K562 (cell line): ENCODE data around the gene RRP9. TPM values are rescaled to one million over a fixed set of nuclear protein-coding genes. Genes with fewer than 3 reads are reported as not detected.

ENCODE experiments used
- ATAC-seq: fragments of 200-7000 bp; cut with Tn5 transposase; 3 replicates; pipeline ENCODE4 v1.9.1; 2020; ENCODE audit warnings: moderate library complexity
- BruUV-seq: library from RNA; stranded (reverse); fragments of 400-500 nt; replicated peaks from 2 replicates; lab custom pipeline; 2021; lab: Mats Ljungman, UMichigan
- CTCF ChIA-PET: fragments of 300-600 bp; formaldehyde crosslinking; extraction: SDS; loops from one replicate; lab custom pipeline; 2021; ENCODE audit warnings: low intra/inter-chr PET ratio; lab: Yijun Ruan, JAX
- POLR2A ChIA-PET: fragments of 300-600, 350-650 bp; sonication (Branson Sonifier 250); formaldehyde crosslinking; extraction: SDS; loops from one replicate; lab custom pipeline; 2021; ENCODE audit warnings: antibody characterized with exemption, inconsistent platforms; lab: Yijun Ruan, JAX
- DNase-seq, 4 experiments: peaks; one replicate each; pipeline versions ENCODE4 v3.0.0 to v3.0.0-alpha.2; 2011 to 2018; ENCODE audit warnings: low spot score in 3 of 4, mixed read lengths in 3 of 4; ENCODE audit errors: extremely low read depth in 1 of 4
- FAIRE-seq: peaks from 2 replicates; lab custom pipeline; 2011; peaks lifted over from hg19 to GRCh38; lab: Jason Lieb, UNC
- H2AFZ ChIP-seq: 2 replicates; pipeline ENCODE4 v1.6.0; 2011; ENCODE audit warnings: low read depth, low read length, control low read depth, inconsistent platforms
- H3K27ac ChIP-seq: fragments of 200-600 bp; 3 replicates; pipeline ENCODE4 v1.8.0; 2011; ENCODE audit warnings: low read depth, mild to moderate bottlenecking, control low read depth, inconsistent platforms, low read length, moderate library complexity, mixed read lengths; ENCODE audit errors: extremely low read depth
- H3K27me3 ChIP-seq, 2 experiments: fragments of 300-600 bp in 1 of 2; 2 replicates in 1 of 2; 3 replicates in 1 of 2; pipeline versions ENCODE4 v1.6.0 to v1.8.0; 2011; ENCODE audit warnings: inconsistent platforms in 2 of 2, low read length in 2 of 2, mild to moderate bottlenecking in 1 of 2, mixed read lengths in 1 of 2, moderate library complexity in 1 of 2; ENCODE audit not compliant: control insufficient read depth in 2 of 2, insufficient read depth in 2 of 2
- H3K36me3 ChIP-seq: fragments of 300-600 bp; 3 replicates; pipeline ENCODE4 v1.8.0; 2011; ENCODE audit warnings: mild to moderate bottlenecking, low read length, inconsistent platforms; ENCODE audit not compliant: control insufficient read depth, insufficient read depth
- H3K4me1 ChIP-seq, 2 experiments: fragments of 200-600 bp in 1 of 2; replicated peaks in 1 of 2; 2 replicates in 1 of 2; 3 replicates in 1 of 2; pipeline versions ENCODE4 v1.5.1 to v1.8.0; 2011; ENCODE audit warnings: inconsistent platforms in 2 of 2, low read length in 2 of 2, mild to moderate bottlenecking in 1 of 2, mixed read lengths in 1 of 2, moderate library complexity in 1 of 2; ENCODE audit not compliant: control insufficient read depth in 2 of 2, insufficient read depth in 2 of 2
- H3K4me2 ChIP-seq: 2 replicates; pipeline ENCODE4 v1.6.1; 2011; ENCODE audit warnings: low read length, control low read depth, inconsistent platforms, mixed read lengths; ENCODE audit not compliant: insufficient read depth
- H3K4me3 ChIP-seq: fragments of 200-600 bp; sonication (generic), shearing (Covaris generic); 2 replicates; pipeline ENCODE4 v1.5.1; 2016; ENCODE audit warnings: control low read depth, inconsistent platforms
- H3K79me2 ChIP-seq: fragments of 200-600 bp; 3 replicates; pipeline ENCODE4 v1.8.0; 2011; ENCODE audit warnings: low read length, inconsistent platforms; ENCODE audit not compliant: control insufficient read depth, insufficient read depth
- H3K9ac ChIP-seq, 2 experiments: 2 replicates each; pipeline versions ENCODE4 v1.6.0 to v1.6.1; 2011; ENCODE audit warnings: low read depth in 2 of 2, low read length in 2 of 2, control low read depth in 1 of 2, inconsistent platforms in 1 of 2, mild to moderate bottlenecking in 1 of 2, mixed read lengths in 1 of 2; ENCODE audit not compliant: insufficient read depth in 1 of 2
- H3K9me1 ChIP-seq: one replicate; pipeline ENCODE4 v1.6.0; 2011; ENCODE audit warnings: inconsistent platforms, mild to moderate bottlenecking, low read length, moderate library complexity; ENCODE audit not compliant: control insufficient read depth, insufficient read depth
- H3K9me3 ChIP-seq: replicated peaks from 2 replicates; pipeline ENCODE4 v1.5.1; 2011; ENCODE audit warnings: low read depth, low read length, inconsistent platforms; ENCODE audit not compliant: control insufficient read depth, insufficient read depth
- H4K20me1 ChIP-seq: replicated peaks from 2 replicates; pipeline ENCODE4 v1.6.1; 2011; ENCODE audit warnings: low read length, inconsistent platforms, mixed read lengths; ENCODE audit not compliant: control insufficient read depth, insufficient read depth
- ATF7 ChIP-seq: fragments of 450-650 bp; IDR thresholded peaks from 2 replicates; pipeline ENCODE4 v1.7.1; 2014; ENCODE audit warnings: mild to moderate bottlenecking, moderate library complexity
- MEIS2 ChIP-seq: fragments of 450-650 bp; IDR thresholded peaks from 2 replicates; pipeline ENCODE4 v1.6.1; 2014; ENCODE audit warnings: mild to moderate bottlenecking; ENCODE audit not compliant: partially characterized antibody
- RAD51 ChIP-seq: fragments of 450-650 bp; IDR thresholded peaks from 2 replicates; pipeline ENCODE4 v1.7.1; 2016; ENCODE audit warnings: low read depth, mild to moderate bottlenecking, borderline replicate concordance
- RBM25 ChIP-seq: fragments of 200-400 bp; formaldehyde crosslinking; IDR thresholded peaks from 2 replicates; pipeline ENCODE4 v1.6.1; 2018; ENCODE audit warnings: low read length, low read depth, moderate library complexity; ENCODE audit not compliant: severe bottlenecking
- TFE3 ChIP-seq: fragments of 450-650 bp; formaldehyde crosslinking; IDR thresholded peaks from 2 replicates; pipeline ENCODE4 v1.4.0; 2020; ENCODE audit warnings: mild to moderate bottlenecking, mixed read lengths
- THRA ChIP-seq: fragments of 450-650 bp; IDR thresholded peaks from 2 replicates; pipeline ENCODE4 v1.6.1; 2017; ENCODE audit warnings: mild to moderate bottlenecking, moderate library complexity
- USF1 ChIP-seq: sonication (generic); formaldehyde crosslinking; IDR thresholded peaks from 2 replicates; pipeline ENCODE4 v1.9.0; 2022; ENCODE audit warnings: mild to moderate bottlenecking, missing genetic modification reagents
- USF2 ChIP-seq: sonication (generic); formaldehyde crosslinking; IDR thresholded peaks from 2 replicates; pipeline ENCODE4 v1.5.0; 2020; ENCODE audit warnings: missing genetic modification reagents
- WGBS: fragments of 100-300 bp; shearing (Covaris generic); methylation state at CpG from one replicate; pipeline ENCODE4 v1.1.6; 2016; ENCODE audit warnings: low coverage, mixed read lengths; ENCODE audit not compliant: insufficient coverage; ENCODE audit errors: missing lambda C conversion rate; 5-methylcytosine and 5-hydroxymethylcytosine counted together
- in situ Hi-C: fragments of 300-500 bp; cut with MboI; formaldehyde crosslinking; loops from 4 replicates; pipeline ENCODE4 v1.15.0; 2018; ENCODE audit warnings: inconsistent platforms, mixed read lengths
- intact Hi-C: fragments of 100-400 bp; cut with micrococcal nuclease; formaldehyde crosslinking; loops from 2 replicates; pipeline ENCODE4 v1.14.2; 2022
- polyA plus RNA-seq, 8 experiments: library from polyadenylated mRNA; depleted of rRNA in 4 of 8; stranded (reverse) in 5 of 8; unstranded in 3 of 8; fragments of >200 nt; fragmentation: Nextera tagmentation in 2 of 8; fragmentation: Illumina TruSeq in 1 of 8; extraction: Ambion mirVana in 2 of 8; extraction: Trizol in 1 of 8; gene quantifications; 2 replicates each; pipeline versions ENCODE4 v1.2.1 to v1.2.3, GENCODE V29; 2011 to 2014; ENCODE audit warnings: inconsistent platforms in 1 of 8, missing spikeins in 1 of 8
- total RNA-seq, 7 experiments: library from RNA; depleted of rRNA in 6 of 7; stranded (reverse); fragments of >200 nt in 6 of 7; fragmentation: Illumina TruSeq in 2 of 7; extraction: Trizol in 2 of 7; gene quantifications; 2 replicates each; pipeline versions ENCODE4 v1.2.1 to v1.2.3, GENCODE V29; 2011 to 2021; ENCODE audit warnings: low replicate concordance in 1 of 7

Gene RRP9
- total and polyA plus RNA-seq, 9 of the 15 experiments (the other 6 are each of a cell fraction or from before 2014, with no cell fraction given): 5.2 to 67.0 (median 45.9) TPM

GRCh38 chr3:51888463-51889105 is 53.1 kb downstream of the RRP9 start:
- CTCF ChIA-PET: no interaction called here
- H3K4me1 ChIP-seq: no peaks in the 10 kb centered on the region; a peak in 1 of 5 replicates
- DNase-seq (peak; percentile 29 to 80 (median 74)), FAIRE-seq (no peak), ATAC-seq (peak; percentile 64)
- H3K9me3 ChIP-seq: no peaks in the 10 kb centered on the region
- peaks cover 0 to 5% of the 10 kb centered on the region in 2 experiments; a peak in 3 of 5 replicates for H3K27me3 ChIP-seq
- H3K4me3 ChIP-seq: 0 out of 2 replicates have a peak overlapping the region, but pooled peaks have one; percentile 15
- H2AFZ ChIP-seq: peak overlapping the region; percentile 89
- H3K27ac ChIP-seq: no peak overlapping the region
- POLR2A ChIA-PET: no interaction called here
- in situ Hi-C loops: no loop called here
- BruUV-seq: no TSS peak
- peak overlapping the region; percentile 73 for H3K4me2 ChIP-seq
- no peaks in the 10 kb centered on the region for H3K36me3 ChIP-seq
- WGBS: 7% methylated on average over 12 of the region's 12 CpGs
- H3K9me1 ChIP-seq: no peaks in the 10 kb centered on the region
- no peaks in the 10 kb centered on the region for H4K20me1 ChIP-seq
- intact Hi-C loops: no loop called here
- H3K9ac ChIP-seq: no peak overlapping the region
- H3K79me2 ChIP-seq: no peaks in the 10 kb centered on the region
- TF ChIP-seq RAD51: peak; percentile 96
- TF ChIP-seq USF1 (CRISPR knock-in tag): peak; percentile 61
- TF ChIP-seq TFE3: peak; percentile 93
- no peak for TF ChIP-seq THRA
- peak; percentile 77 for TF ChIP-seq USF2 (CRISPR knock-in tag)
- TF ChIP-seq MEIS2: no peak
- TF ChIP-seq RBM25: peak; percentile 22
- TF ChIP-seq ATF7: peak; percentile 67; the same call in 1 of the 2 replicates
